GM13977 (cell line): ENCODE measurements around the gene UIMC1.
"Not testable (repeated sequence)": the region's sequence is repeated elsewhere in the genome, so short reads cannot be mapped to it uniquely, and the experiment has no call there.

Experiments used
- DNase-seq: peaks from one replicate; pipeline ENCODE4 v3.0.0; 2012; ENCODE audit warnings: low spot score
- in situ Hi-C: fragments of 300-500 bp; cut with MboI; formaldehyde crosslinking; loops from one replicate; pipeline ENCODE4 v1.12.0; 2022; ENCODE audit warnings: low sequenced_read_pairs, low pct_unique_long_range_greater_than_20kb, mixed read lengths, inconsistent platforms; ENCODE audit not compliant: unreplicated experiment
- TF ChIP-seq, protein P1 (sequence below): IDR thresholded peaks from 2 replicates; pipeline ENCODE4 v1.5.1; 2012; ENCODE audit warnings: mild to moderate bottlenecking, control low read depth; ENCODE audit not compliant: insufficient read depth; ENCODE audit errors: extremely low read depth, missing control alignments

The UIMC1 gene

DNA sequence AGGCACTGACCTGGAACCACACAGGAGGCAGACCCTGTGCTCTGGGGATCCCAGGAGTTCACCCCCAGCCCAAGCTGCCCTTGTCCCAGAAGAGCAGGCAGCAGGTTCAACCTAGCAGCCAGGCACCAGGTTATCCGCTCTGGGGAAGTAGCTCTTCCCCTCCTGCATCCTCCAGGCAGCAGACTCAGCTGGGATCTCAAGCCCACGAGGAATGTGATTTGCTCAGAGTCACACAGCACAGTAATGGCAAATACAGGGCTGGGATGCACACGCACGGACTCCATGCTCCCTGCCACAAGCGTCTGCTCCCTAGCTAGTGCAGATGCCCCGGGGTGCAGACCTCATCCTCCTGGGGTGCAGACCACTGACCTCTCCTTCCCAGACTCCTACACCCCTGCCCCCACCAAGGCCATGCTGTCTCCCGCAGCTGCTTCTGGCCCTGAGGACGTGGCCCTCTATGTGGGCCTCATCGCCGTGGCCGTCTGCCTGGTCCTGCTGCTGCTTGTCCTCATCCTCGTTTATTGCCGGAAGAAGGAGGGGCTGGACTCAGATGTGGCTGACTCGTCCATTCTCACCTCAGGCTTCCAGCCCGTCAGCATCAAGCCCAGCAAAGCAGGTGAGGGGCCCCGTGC is 132.9 kb downstream of the UIMC1 start:
- in situ Hi-C loops = no loop called here
- DNase-seq = no peak
- TF ChIP-seq, protein P1, sequence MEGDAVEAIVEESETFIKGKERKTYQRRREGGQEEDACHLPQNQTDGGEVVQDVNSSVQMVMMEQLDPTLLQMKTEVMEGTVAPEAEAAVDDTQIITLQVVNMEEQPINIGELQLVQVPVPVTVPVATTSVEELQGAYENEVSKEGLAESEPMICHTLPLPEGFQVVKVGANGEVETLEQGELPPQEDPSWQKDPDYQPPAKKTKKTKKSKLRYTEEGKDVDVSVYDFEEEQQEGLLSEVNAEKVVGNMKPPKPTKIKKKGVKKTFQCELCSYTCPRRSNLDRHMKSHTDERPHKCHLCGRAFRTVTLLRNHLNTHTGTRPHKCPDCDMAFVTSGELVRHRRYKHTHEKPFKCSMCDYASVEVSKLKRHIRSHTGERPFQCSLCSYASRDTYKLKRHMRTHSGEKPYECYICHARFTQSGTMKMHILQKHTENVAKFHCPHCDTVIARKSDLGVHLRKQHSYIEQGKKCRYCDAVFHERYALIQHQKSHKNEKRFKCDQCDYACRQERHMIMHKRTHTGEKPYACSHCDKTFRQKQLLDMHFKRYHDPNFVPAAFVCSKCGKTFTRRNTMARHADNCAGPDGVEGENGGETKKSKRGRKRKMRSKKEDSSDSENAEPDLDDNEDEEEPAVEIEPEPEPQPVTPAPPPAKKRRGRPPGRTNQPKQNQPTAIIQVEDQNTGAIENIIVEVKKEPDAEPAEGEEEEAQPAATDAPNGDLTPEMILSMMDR = no peak

DNA sequence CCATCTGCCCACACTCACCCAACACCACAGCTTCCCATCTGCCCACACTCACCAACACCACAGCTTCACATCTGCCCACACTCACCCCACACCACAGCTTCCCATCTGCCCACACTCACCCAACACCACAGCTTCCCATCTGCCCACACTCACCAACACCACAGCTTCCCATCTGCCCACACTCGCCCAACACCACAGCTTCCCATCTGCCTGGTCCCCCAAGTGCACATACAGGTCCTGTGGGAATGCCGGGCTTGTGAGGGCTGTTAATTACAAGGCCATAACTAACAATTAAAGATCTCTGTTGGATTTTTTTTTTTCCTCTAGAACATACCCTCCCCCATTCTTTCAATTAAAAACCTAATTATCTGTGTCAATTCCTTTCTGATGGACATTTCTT is 133.6 kb downstream of the UIMC1 start:
- in situ Hi-C loops, DNase-seq: not testable (repeated sequence)

DNA sequence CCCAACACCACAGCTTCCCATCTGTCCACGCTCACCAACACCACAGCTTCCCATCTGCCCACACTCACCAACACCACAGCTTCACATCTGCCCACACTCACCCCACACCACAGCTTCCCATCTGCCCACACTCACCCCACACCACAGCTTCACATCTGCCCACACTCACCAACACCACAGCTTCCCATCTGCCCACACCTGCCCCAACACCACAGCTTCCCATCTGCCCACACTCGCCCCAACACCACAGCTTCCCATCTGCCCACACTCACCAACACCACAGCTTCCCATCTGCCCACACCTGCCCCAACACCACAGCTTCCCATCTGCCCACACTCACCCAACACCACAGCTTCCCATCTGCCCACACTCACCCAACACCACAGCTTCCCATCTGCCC is 134.0 kb downstream of the UIMC1 start:
- DNase-seq, in situ Hi-C loops: not testable (repeated sequence)

DNA sequence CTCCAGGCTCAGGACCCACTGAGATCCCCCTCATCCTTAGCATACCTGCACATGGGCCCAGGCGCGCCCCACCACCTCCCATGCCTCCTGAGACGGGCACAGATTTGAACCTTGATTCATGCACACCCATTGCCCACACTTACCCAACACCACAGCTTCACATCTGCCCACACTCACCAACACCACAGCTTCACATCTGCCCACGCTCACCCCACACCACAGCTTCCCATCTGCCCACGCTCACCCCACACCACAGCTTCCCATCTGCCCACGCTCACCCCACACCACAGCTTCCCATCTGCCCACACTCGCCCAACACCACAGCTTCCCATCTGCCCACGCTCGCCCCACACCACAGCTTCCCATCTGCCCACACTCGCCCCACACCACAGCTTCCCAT is 135.9 kb downstream of the UIMC1 start:
- in situ Hi-C loops, DNase-seq: not testable (repeated sequence)

DNA sequence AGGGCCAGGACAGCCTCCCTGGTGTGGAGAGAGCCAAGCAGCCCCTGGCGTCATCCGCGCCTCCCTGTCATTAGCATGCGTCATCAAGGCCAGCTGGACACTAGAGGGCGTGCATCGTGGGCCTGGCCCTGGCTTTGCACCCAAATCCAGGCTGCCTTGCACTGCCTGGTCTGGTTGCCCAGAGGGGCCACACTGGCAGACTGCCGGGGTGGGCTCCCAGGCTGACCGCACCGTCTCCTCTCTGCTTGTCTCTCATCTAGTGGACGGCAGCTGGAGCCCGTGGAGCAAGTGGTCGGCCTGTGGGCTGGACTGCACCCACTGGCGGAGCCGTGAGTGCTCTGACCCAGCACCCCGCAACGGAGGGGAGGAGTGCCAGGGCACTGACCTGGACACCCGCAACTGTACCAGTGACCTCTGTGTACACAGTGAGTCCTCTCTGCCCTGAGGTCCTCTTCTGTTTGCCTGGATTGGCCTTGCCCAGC is 136.4 kb downstream of the UIMC1 start:
- DNase-seq = no peak
- TF ChIP-seq, protein P1 = no peak
- in situ Hi-C loops = no loop called here

DNA sequence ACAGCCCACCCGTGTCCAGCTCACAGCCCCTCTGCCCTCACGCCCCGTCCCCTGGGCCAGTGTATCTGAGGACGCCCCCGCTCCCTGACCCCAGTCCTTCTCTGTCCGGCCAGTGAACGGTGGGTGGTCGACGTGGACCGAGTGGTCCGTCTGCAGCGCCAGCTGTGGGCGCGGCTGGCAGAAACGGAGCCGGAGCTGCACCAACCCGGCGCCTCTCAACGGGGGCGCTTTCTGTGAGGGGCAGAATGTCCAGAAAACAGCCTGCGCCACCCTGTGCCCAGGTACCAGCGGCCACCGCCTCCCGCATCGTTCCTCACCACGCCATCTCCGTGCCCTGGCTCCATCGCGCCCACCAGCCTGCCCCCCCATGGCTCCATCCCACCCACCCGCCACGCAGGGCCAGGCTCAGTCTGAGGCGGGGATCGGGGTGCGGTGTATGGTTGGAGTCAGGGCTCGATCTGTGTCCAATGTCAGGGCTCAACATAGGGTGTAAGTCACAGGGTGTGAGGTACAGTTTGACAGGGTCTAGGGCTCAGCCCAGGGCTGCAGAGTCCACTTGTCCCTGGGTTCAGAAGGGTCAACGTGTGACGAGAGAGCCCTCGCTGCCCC is 137.0 kb downstream of the UIMC1 start:
- DNase-seq = no peak
- TF ChIP-seq, protein P1 = no peak
- in situ Hi-C loops = no loop called here

DNA sequence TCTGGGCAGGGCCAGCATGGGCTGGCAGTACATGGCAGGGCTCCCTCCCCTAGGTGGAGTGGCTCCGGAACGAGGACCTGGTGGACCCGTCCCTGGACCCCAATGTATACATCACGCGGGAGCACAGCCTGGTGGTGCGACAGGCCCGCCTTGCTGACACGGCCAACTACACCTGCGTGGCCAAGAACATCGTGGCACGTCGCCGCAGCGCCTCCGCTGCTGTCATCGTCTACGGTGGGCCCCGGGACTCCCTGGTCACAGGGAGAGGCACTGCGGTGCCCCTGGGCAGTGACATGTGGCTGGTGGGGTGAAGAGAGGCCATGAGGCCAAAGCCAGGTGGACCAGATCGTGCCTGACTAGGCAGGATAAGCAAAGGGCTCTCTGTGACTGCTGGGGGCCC is 137.8 kb downstream of the UIMC1 start:
- TF ChIP-seq, protein P1 = no peak
- no peak for DNase-seq
- in situ Hi-C loops = no loop called here

DNA sequence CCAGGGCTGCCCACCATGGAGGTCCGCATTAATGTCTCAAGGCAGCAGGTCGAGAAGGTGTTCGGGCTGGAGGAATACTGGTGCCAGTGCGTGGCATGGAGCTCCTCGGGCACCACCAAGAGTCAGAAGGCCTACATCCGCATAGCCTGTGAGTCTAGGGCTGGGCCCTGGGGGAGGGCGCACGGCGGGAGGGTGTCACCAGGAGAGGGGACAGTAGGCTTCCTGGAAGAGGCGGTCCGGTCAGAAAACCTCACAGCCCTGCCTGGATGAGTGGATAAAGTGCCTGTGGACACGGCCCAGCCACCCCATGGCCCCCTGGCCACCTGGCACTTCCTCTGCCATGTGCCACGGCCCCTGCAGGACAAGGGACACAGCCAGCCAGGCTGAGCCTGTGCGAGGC is 138.5 kb downstream of the UIMC1 start:
- TF ChIP-seq, protein P1 = no peak
- no peak for DNase-seq
- in situ Hi-C loops = no loop called here
